H9 (cell line): ENCODE measurements around the gene ST6GALNAC2. TPM values are rescaled to one million over a fixed set of nuclear protein-coding genes. Genes with fewer than 3 reads are reported as not detected.
A peak's percentile ranks its signal among the peaks of the same experiment; 100 is the strongest.

Experiments
- DNase-seq: peaks from one replicate; pipeline ENCODE4 v3.0.0-alpha.2; 2017
- H2AFZ ChIP-seq: one replicate; pipeline ENCODE4 v1.6.1; 2013; ENCODE audit warnings: mild to moderate bottlenecking, low read length, control low read depth, moderate library complexity
- H2AK5ac ChIP-seq: 2 replicates; pipeline ENCODE4 v1.6.1; 2013; ENCODE audit warnings: low read length, control low read depth, mixed read lengths; ENCODE audit not compliant: insufficient read length
- H2BK120ac ChIP-seq: one replicate; pipeline ENCODE4 v1.6.1; 2013; ENCODE audit warnings: low read depth, mild to moderate bottlenecking, low read length, control low read depth, inconsistent platforms; ENCODE audit not compliant: poor library complexity, severe bottlenecking
- H2BK12ac ChIP-seq: 2 replicates; pipeline ENCODE4 v1.6.1; 2013; ENCODE audit warnings: low read length, control low read depth, mixed read lengths, low read depth; ENCODE audit not compliant: insufficient read length
- H2BK15ac ChIP-seq: 2 replicates; pipeline ENCODE4 v1.6.1; 2013; ENCODE audit warnings: low read depth, low read length, control low read depth
- H2BK20ac ChIP-seq: one replicate; pipeline ENCODE4 v1.6.1; 2013; ENCODE audit warnings: low read depth, mild to moderate bottlenecking, low read length, control low read depth, inconsistent platforms; ENCODE audit not compliant: poor library complexity, severe bottlenecking
- H2BK5ac ChIP-seq: 2 replicates; pipeline ENCODE4 v1.6.1; 2013; ENCODE audit warnings: low read length, control low read depth, mixed read lengths; ENCODE audit not compliant: insufficient read length
- H3K14ac ChIP-seq: 2 replicates; pipeline ENCODE4 v1.6.1; 2013; ENCODE audit warnings: low read length, control low read depth; ENCODE audit not compliant: insufficient read depth
- H3K18ac ChIP-seq: 2 replicates; pipeline ENCODE4 v1.6.1; 2013; ENCODE audit warnings: low read depth, mild to moderate bottlenecking, mixed read lengths, low read length, control low read depth; ENCODE audit not compliant: insufficient read length
- H3K23ac ChIP-seq: 2 replicates; pipeline ENCODE4 v1.6.1; 2013; ENCODE audit warnings: low read length, control low read depth, mixed read lengths, low read depth; ENCODE audit not compliant: insufficient read length
- H3K23me2 ChIP-seq: 2 replicates; pipeline ENCODE4 v1.6.1; 2013; ENCODE audit warnings: low read depth, mild to moderate bottlenecking, mixed read lengths, low read length, control low read depth; ENCODE audit not compliant: insufficient read length, poor library complexity, severe bottlenecking
- H3K27ac ChIP-seq: 2 replicates; pipeline ENCODE4 v1.5.1; 2013; ENCODE audit warnings: low read length, control low read depth, mixed read lengths, low read depth; ENCODE audit not compliant: insufficient read length
- H3K27me3 ChIP-seq: 2 replicates; pipeline ENCODE4 v1.6.1; 2013; ENCODE audit warnings: low read length, control low read depth, inconsistent platforms; ENCODE audit not compliant: insufficient read depth
- H3K4ac ChIP-seq: 2 replicates; pipeline ENCODE4 v1.6.1; 2013; ENCODE audit warnings: low read depth, mild to moderate bottlenecking, control low read depth, inconsistent platforms, low read length, moderate library complexity
- H3K4me1 ChIP-seq: 2 replicates; pipeline ENCODE4 v1.6.1; 2013; ENCODE audit warnings: low read length, control low read depth, inconsistent platforms; ENCODE audit not compliant: insufficient read depth
- H3K4me2 ChIP-seq: 2 replicates; pipeline ENCODE4 v1.6.1; 2013; ENCODE audit warnings: low read length, control low read depth, mixed read lengths; ENCODE audit not compliant: insufficient read length, insufficient read depth
- H3K56ac ChIP-seq: 2 replicates; pipeline ENCODE4 v1.6.1; 2013; ENCODE audit warnings: low read depth, mild to moderate bottlenecking, mixed read lengths, low read length, control low read depth; ENCODE audit not compliant: insufficient read length
- H3K79me1 ChIP-seq: 2 replicates; pipeline ENCODE4 v1.6.1; 2013; ENCODE audit warnings: low read depth, mild to moderate bottlenecking, moderate library complexity, low read length, control low read depth, inconsistent platforms; ENCODE audit not compliant: insufficient read depth, poor library complexity, severe bottlenecking
- H3K79me2 ChIP-seq: 2 replicates; pipeline ENCODE4 v1.6.1; 2013; ENCODE audit warnings: low read length, control low read depth, inconsistent platforms; ENCODE audit not compliant: insufficient read depth
- H3K9ac ChIP-seq: 2 replicates; pipeline ENCODE4 v1.6.1; 2013; ENCODE audit warnings: low read length, control low read depth, mixed read lengths; ENCODE audit not compliant: insufficient read length; ENCODE audit errors: extremely low read depth
- H3K9me3 ChIP-seq: one replicate; pipeline ENCODE4 v1.6.1; 2013; ENCODE audit warnings: low read depth, low read length, inconsistent platforms; ENCODE audit not compliant: control insufficient read depth
- H3T11ph ChIP-seq: one replicate; pipeline ENCODE4 v1.6.1; 2013; ENCODE audit warnings: mild to moderate bottlenecking, low read length, control low read depth, inconsistent platforms
- H4K20me1 ChIP-seq: one replicate; pipeline ENCODE4 v1.6.1; 2013; ENCODE audit not compliant: control insufficient read depth, insufficient read length, insufficient read depth
- H4K5ac ChIP-seq: 2 replicates; pipeline ENCODE4 v1.6.1; 2013; ENCODE audit warnings: low read depth, mild to moderate bottlenecking, mixed read lengths, low read length, control low read depth; ENCODE audit not compliant: insufficient read length
- H4K8ac ChIP-seq: replicated peaks from 2 replicates; pipeline ENCODE4 v1.6.1; 2013; ENCODE audit warnings: low read length, control low read depth, mixed read lengths, low read depth; ENCODE audit not compliant: insufficient read length
- H4K91ac ChIP-seq: 2 replicates; pipeline ENCODE4 v1.6.1; 2013; ENCODE audit warnings: low read depth, mild to moderate bottlenecking, moderate library complexity, mixed read lengths, low read length, control low read depth; ENCODE audit not compliant: insufficient read length
- H3K27ac Mint-ChIP-seq, 3 experiments: 2 replicates in 2 of 3; 3 replicates in 1 of 3; pipeline ENCODE4 v1.8.0; 2020 to 2021; ENCODE audit warnings: mixed read lengths in 3 of 3, mild to moderate bottlenecking in 1 of 3, moderate library complexity in 1 of 3
- H3K27me3 Mint-ChIP-seq: 2 replicates; pipeline ENCODE4 v1.8.0; 2021; ENCODE audit warnings: low read depth, mild to moderate bottlenecking, moderate library complexity, mixed read lengths
- H3K36me3 Mint-ChIP-seq, 3 experiments: 2 replicates in 2 of 3; 3 replicates in 1 of 3; pipeline ENCODE4 v1.8.0; 2020 to 2021; ENCODE audit warnings: low read depth in 3 of 3, mixed read lengths in 3 of 3; ENCODE audit not compliant: insufficient read depth in 1 of 3
- H3K4me1 Mint-ChIP-seq, 2 experiments: 2 replicates each; pipeline ENCODE4 v1.8.0; 2020; ENCODE audit warnings: mixed read lengths in 2 of 2
- H3K4me3 Mint-ChIP-seq, 2 experiments: 2 replicates in 1 of 2; 3 replicates in 1 of 2; pipeline ENCODE4 v1.8.0; 2020 to 2021; ENCODE audit warnings: mild to moderate bottlenecking in 2 of 2, mixed read lengths in 2 of 2, moderate library complexity in 1 of 2
- H3K9me3 Mint-ChIP-seq, 2 experiments: 2 replicates in 1 of 2; 3 replicates in 1 of 2; pipeline ENCODE4 v1.8.0; 2020; ENCODE audit warnings: mild to moderate bottlenecking in 2 of 2, mixed read lengths in 2 of 2, moderate library complexity in 1 of 2
- WGBS: extraction: QIAGEN DNeasy Blood & Tissue Kit; methylation state at CpG from one replicate; pipeline ENCODE4 v1.1.7; 2013; ENCODE audit warnings: missing lambda C conversion rate, low lambda C conversion rate, mixed read lengths; ENCODE audit not compliant: insufficient read length; ENCODE audit errors: extremely low coverage; 5-methylcytosine and 5-hydroxymethylcytosine counted together
- total RNA-seq: library from RNA; stranded (reverse); gene quantifications from 2 replicates; pipeline ENCODE4 v1.2.1, GENCODE V29; 2021
- TF ChIP-seq, protein P1 (sequence below): fragments of 200-600 bp; sonication (generic); conservative IDR thresholded peaks from 3 replicates; pipeline ENCODE4 v1.8.0; 2021; ENCODE audit warnings: antibody characterized with exemption, mild to moderate bottlenecking

The ST6GALNAC2 gene
- total RNA-seq, 1 experiment from 2014 or later, result 0.46 TPM

- Histone ChIP-seq H3K23ac (no peak overlapping the region), H2BK15ac (no peak overlapping the region), H4K20me1 (no peaks in the 10 kb centered on the region), H3K56ac (no peak overlapping the region), H2BK20ac (no peak overlapping the region), H3T11ph (no peak overlapping the region), H4K91ac (no peak overlapping the region), H3K27ac (no peak overlapping the region), H2AFZ (no peak overlapping the region), H3K27me3 (no peaks in the 10 kb centered on the region), H3K79me1 (no peaks in the 10 kb centered on the region), H3K14ac (0 out of 2 replicates have a peak overlapping the region, but pooled peaks have one; percentile 41), H3K18ac (peak overlapping the region; percentile 50), H2BK120ac (no peak overlapping the region), H2BK12ac (no peak overlapping the region), H4K5ac (no peak overlapping the region), H2AK5ac (no peak overlapping the region), H3K9ac (no peak overlapping the region), H3K79me2 (no peaks in the 10 kb centered on the region), H2BK5ac (peak overlapping the region; percentile 26), H3K9me3 (no peaks in the 10 kb centered on the region), H3K4ac (no peak overlapping the region), H3K4me1 (peaks cover 3% of the 10 kb centered on the region; the same call in 1 of the 2 replicates), H3K4me2 (no peak overlapping the region), H4K8ac (no peak overlapping the region), H3K23me2 (no peaks in the 10 kb centered on the region)
- peaks cover 0 to 10% (median 6%) of the 10 kb centered on the region in 3 experiments; a peak in 4 of 7 replicates for H3K36me3 Mint-ChIP-seq
- TF ChIP-seq, protein P1, sequence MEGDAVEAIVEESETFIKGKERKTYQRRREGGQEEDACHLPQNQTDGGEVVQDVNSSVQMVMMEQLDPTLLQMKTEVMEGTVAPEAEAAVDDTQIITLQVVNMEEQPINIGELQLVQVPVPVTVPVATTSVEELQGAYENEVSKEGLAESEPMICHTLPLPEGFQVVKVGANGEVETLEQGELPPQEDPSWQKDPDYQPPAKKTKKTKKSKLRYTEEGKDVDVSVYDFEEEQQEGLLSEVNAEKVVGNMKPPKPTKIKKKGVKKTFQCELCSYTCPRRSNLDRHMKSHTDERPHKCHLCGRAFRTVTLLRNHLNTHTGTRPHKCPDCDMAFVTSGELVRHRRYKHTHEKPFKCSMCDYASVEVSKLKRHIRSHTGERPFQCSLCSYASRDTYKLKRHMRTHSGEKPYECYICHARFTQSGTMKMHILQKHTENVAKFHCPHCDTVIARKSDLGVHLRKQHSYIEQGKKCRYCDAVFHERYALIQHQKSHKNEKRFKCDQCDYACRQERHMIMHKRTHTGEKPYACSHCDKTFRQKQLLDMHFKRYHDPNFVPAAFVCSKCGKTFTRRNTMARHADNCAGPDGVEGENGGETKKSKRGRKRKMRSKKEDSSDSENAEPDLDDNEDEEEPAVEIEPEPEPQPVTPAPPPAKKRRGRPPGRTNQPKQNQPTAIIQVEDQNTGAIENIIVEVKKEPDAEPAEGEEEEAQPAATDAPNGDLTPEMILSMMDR, result no peak
- no peak for DNase-seq
- WGBS, result no CpG with 5 or more reads among the region's 8 CpGs
- peaks cover 2 to 9% of the 10 kb centered on the region in 2 experiments; a peak in 2 of 5 replicates for H3K9me3 Mint-ChIP-seq
- peaks cover 14 to 17% of the 10 kb centered on the region in 2 experiments for H3K4me1 Mint-ChIP-seq
- no peaks in the 10 kb centered on the region; the same call in none of the 2 replicates for H3K27me3 Mint-ChIP-seq
- H3K27ac Mint-ChIP-seq, result peak overlapping the region in 2 of 3 experiments; percentile 12 to 41; a peak in 3 of 7 replicates
- H3K4me3 Mint-ChIP-seq, result peak overlapping the region in 1 of 2 experiments; percentile 36; a peak in 2 of 5 replicates
Measured at GRCh38 chr17:76601065-76601464, 15.4 kb upstream of the ST6GALNAC2 start.
